ENCODE measurements around the gene TMEM255B. TPM values are rescaled to one million over a fixed set of nuclear protein-coding genes. Genes with fewer than 3 reads are reported as not detected.

TMEM255B gene
- total and polyA plus RNA-seq, 2 of the 4 experiments (the other 2 are of a cell fraction): 0.36 to 0.94 TPM

DNA sequence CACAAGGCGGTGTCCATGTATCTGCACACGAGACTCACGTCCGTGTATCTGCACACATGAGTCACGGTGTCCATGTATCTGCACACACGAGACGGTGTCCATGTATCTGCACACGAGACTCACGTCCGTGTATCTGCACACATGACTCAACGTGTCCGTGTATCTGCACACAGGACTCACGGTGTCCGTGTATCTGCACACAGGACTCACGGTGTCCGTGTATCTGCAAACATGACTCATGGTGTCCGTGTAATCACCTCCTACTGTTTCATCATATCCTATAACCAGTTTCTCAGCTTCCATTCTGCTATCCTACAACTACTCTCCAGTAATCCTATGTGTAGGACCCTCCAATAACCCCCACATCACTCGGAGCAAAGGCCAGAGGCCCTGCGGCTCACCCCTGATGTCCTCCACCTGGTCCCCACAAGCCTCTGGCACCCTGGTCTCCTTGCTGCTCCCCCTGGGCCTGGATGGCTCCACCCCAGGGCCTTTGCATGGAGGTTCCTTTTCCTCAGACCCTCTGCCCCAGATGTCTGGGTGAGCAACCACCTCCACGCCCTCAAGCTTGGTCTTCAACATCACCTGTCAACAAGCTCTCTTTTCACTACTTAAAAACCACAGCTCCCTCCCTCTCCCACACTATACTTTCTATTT is 2.5 kb upstream of the TMEM255B start:
- BruUV-seq (replicated peaks): no TSS peak
- ChIA-PET CTCF (no interaction called here), POLR2A (ENCODE audit: unreplicated experiment) (no interaction called here)
- Histone ChIP-seq H2BK120ac (ENCODE audit: low read depth, low read length) (peak overlapping the region; percentile 13; the same call in 1 of the 2 replicates), H2BK15ac (ENCODE audit: low read depth, low read length) (no peak overlapping the region), H2BK20ac (ENCODE audit: low read depth, low read length) (no peak overlapping the region), H3K14ac (replicated peaks; ENCODE audit: low read depth, low read length) (no peak overlapping the region), H3K56ac (ENCODE audit: extremely low read depth, insufficient read depth, low read length) (no peak overlapping the region), H4K20me1 (ENCODE audit: insufficient read depth, low read length) (no peaks in the 10 kb centered on the region), H4K5ac (ENCODE audit: low read depth, low read length) (no peak overlapping the region), H3K9ac (ENCODE audit: low read depth, low read length) (no peak overlapping the region), H3K4ac (ENCODE audit: low read depth, low read length) (peak overlapping the region; percentile 62), H4K8ac (ENCODE audit: low read depth in 2 of 2, low read length in 2 of 2) (no peak overlapping the region), H2BK5ac (ENCODE audit: low read depth, low read length, poor library complexity, severe bottlenecking) (no peak overlapping the region), H3K4me3 (ENCODE audit: insufficient read depth, low read depth, low read length) (no peak overlapping the region), H4K91ac (ENCODE audit: insufficient read depth, low read depth, low read length) (peak overlapping the region; percentile 28; the same call in 1 of the 2 replicates), H3K36me3 (ENCODE audit: control insufficient read depth, insufficient read depth, low read length) (no peaks in the 10 kb centered on the region), H3K4me2 (ENCODE audit: low read depth, low read length) (no peak overlapping the region), H3K27me3 (ENCODE audit: control insufficient read depth, insufficient read depth, low read length) (peaks cover 44% of the 10 kb centered on the region), H2AFZ (replicated peaks; ENCODE audit: low read length, poor library complexity) (no peak overlapping the region), H3K18ac (ENCODE audit: low read depth, low read length) (no peak overlapping the region), H3K27ac (ENCODE audit: insufficient read depth, low read length) (no peak overlapping the region), H2AK5ac (ENCODE audit: low read depth, low read length) (peak overlapping the region; percentile 8; the same call in 1 of the 2 replicates), H2AK9ac (replicated peaks; ENCODE audit: low read depth, low read length, poor library complexity) (peak overlapping the region; percentile 80), H3K4me1 (ENCODE audit: control insufficient read depth, insufficient read depth, low read length) (peaks cover 3% of the 10 kb centered on the region; the same call in 1 of the 2 replicates), H3K9me1 (ENCODE audit: insufficient read depth, low read length) (peaks cover 3% of the 10 kb centered on the region), H3K23ac (ENCODE audit: low read depth, low read length) (no peak overlapping the region), H3K9me3 (ENCODE audit: control insufficient read depth, insufficient read depth, low read length) (no peaks in the 10 kb centered on the region), H3K79me1 (ENCODE audit: low read depth in 1 of 2, low read length in 2 of 2) (no peaks in the 10 kb centered on the region)
- DNase-seq (peak; percentile 12), ATAC-seq (ENCODE audit: low read depth) (no peak)
- dilution Hi-C loops (cut with HindIII; ENCODE audit: low sequenced_read_pairs, unreplicated experiment) (no loop called here), in situ Hi-C loops (cut with MboI; ENCODE audit: low sequenced_read_pairs) (no loop called here), intact Hi-C loops (cut with micrococcal nuclease) (no loop called here)
- TF ChIP-seq, protein P1, sequence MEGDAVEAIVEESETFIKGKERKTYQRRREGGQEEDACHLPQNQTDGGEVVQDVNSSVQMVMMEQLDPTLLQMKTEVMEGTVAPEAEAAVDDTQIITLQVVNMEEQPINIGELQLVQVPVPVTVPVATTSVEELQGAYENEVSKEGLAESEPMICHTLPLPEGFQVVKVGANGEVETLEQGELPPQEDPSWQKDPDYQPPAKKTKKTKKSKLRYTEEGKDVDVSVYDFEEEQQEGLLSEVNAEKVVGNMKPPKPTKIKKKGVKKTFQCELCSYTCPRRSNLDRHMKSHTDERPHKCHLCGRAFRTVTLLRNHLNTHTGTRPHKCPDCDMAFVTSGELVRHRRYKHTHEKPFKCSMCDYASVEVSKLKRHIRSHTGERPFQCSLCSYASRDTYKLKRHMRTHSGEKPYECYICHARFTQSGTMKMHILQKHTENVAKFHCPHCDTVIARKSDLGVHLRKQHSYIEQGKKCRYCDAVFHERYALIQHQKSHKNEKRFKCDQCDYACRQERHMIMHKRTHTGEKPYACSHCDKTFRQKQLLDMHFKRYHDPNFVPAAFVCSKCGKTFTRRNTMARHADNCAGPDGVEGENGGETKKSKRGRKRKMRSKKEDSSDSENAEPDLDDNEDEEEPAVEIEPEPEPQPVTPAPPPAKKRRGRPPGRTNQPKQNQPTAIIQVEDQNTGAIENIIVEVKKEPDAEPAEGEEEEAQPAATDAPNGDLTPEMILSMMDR (conservative IDR thresholded peaks at IDR 0.05; ENCODE audit: low read depth, low read length): no peak
- 0 out of 2 replicates have a peak, but pooled peaks have one; percentile 30 for TF ChIP-seq CEBPB (IDR thresholded peaks at IDR 0.05; ENCODE audit: low read depth, low read length)
- WGBS, 2 experiments (ENCODE audit: extremely low coverage in 2 of 2, insufficient read length in 1 of 2): 83% methylated on average over 19 of the region's 20 CpGs; no CpG with 5 or more reads in 1 of the 2 experiments

Measured in IMR-90 (cell line).